ENCODE data around the gene PRDX2. TPM values are rescaled to one million over a fixed set of nuclear protein-coding genes. Genes with fewer than 3 reads are reported as not detected.

Gene PRDX2
- total RNA-seq, 1 experiment from 2014 or later, result 295 TPM

DNA sequence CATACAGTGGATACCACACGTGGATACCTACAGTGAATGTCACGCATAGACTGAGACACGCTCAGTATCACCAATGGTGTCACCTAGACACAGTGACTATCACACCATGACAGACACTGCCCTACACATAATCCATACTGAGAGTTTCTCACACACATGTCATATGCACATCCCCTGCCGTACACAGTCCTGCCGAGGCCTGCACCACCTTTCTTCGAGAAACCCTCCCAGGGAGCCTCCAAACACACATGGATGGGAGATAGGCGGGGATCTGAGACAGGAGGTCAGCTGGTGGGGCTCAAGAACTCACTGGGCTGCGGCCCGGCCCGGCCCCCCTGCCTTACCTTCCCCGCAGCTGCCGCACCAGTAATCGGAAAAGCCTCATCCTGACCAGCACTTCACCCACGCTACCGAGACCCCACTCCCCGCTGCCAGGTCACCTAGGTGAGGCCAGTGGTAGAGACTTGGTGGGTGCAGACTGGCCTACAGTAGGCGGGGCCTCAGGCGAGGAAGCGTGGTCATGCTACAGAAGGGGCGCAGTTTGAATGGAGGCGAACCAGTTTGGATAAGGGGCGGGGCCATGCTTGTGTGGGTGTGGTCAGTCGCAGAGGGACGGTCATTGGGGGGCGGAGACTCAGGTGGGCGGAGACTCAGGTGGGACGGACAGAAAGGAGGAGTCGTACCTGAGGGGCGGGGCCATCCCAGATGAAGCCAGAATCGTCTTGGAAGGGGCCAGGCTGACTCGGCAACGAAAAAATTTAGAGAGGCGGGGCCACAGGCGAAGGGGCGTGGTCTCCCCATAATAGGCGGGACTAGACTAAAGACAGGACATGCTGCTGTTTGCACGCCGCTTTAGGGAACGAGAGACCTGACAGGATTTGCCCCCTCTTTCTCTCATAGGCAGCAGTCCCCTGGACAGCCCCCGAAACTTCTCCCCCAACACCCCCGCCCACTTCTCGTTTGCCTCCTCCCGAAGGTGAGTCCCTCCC is 38.8 kb upstream of the PRDX2 start:
- ChIA-PET POLR2A (no interaction called here), CTCF (no interaction called here)
- intact Hi-C loops (cut with micrococcal nuclease), result no loop called here
- TF ChIP-seq, protein P1, sequence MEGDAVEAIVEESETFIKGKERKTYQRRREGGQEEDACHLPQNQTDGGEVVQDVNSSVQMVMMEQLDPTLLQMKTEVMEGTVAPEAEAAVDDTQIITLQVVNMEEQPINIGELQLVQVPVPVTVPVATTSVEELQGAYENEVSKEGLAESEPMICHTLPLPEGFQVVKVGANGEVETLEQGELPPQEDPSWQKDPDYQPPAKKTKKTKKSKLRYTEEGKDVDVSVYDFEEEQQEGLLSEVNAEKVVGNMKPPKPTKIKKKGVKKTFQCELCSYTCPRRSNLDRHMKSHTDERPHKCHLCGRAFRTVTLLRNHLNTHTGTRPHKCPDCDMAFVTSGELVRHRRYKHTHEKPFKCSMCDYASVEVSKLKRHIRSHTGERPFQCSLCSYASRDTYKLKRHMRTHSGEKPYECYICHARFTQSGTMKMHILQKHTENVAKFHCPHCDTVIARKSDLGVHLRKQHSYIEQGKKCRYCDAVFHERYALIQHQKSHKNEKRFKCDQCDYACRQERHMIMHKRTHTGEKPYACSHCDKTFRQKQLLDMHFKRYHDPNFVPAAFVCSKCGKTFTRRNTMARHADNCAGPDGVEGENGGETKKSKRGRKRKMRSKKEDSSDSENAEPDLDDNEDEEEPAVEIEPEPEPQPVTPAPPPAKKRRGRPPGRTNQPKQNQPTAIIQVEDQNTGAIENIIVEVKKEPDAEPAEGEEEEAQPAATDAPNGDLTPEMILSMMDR (IDR thresholded peaks at IDR 0.05; ENCODE audit: unreplicated experiment), result no peak
- H3K36me3 Mint-ChIP-seq (ENCODE audit: insufficient read depth, unreplicated experiment), result no peaks in the 10 kb centered on the region
- no peaks in the 10 kb centered on the region for H3K9me3 Mint-ChIP-seq (ENCODE audit: unreplicated experiment)
- no peak overlapping the region for H3K27ac Mint-ChIP-seq (ENCODE audit: low read depth, unreplicated experiment)
- peaks cover 22% of the 10 kb centered on the region for H3K4me1 Mint-ChIP-seq (ENCODE audit: insufficient read depth, unreplicated experiment)
- H3K27me3 Mint-ChIP-seq (ENCODE audit: insufficient read depth, unreplicated experiment), result peaks cover 14% of the 10 kb centered on the region
- no peak overlapping the region for H3K4me3 Mint-ChIP-seq (ENCODE audit: unreplicated experiment)
- DNase-seq (ENCODE audit: unreplicated experiment), result peak; percentile 89
- BruUV-seq (replicated peaks), result no TSS peak

DNA sequence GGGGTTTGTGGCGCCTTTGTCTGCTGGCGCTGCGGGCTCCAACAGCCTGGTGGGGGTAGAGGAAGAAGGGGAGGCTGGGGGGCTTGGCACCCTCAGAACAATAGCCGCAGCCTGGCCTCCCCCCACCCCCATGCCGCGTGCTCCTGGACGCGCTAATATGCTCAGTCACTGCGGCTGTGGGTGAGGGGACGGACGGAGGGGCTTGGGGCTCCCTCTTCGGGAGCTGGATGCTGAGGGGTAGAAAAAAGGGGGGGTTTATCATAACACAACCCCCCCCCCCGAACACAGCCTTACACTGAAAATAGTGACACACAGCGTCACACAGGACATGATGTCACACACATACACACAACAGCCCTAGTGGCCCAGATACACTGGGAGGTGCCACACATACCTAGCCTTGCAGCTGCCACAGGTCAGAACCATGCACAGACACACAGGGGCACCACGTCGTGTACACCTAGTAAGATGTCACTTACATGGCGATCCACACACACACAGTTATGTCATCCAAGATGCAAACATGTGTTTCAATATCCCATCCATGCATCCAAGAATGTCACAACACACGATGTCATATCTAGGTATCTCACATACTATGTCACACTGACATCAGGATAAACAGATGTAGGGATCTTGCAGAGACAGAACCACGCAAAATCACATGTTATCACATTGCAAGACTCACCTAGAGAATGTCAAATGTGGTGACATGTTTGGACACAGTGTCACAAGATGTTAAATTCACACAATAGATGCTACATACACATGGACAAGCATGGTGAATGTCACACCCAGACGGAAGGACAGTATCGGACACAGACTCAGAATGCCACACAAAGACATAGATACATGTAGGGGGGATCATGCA is 37.5 kb upstream of the PRDX2 start:
- no peak overlapping the region for H3K27ac Mint-ChIP-seq (ENCODE audit: low read depth, unreplicated experiment)
- peaks cover 18% of the 10 kb centered on the region for H3K4me1 Mint-ChIP-seq (ENCODE audit: insufficient read depth, unreplicated experiment)
- intact Hi-C loops (cut with micrococcal nuclease), result loop anchor here (5.0 kb wide), 1 partner anchor 37 kb away; the partner anchor contains the start of genes PRDX2 and THSD8
- peak overlapping the region; percentile 66 for H3K4me3 Mint-ChIP-seq (ENCODE audit: unreplicated experiment)
- POLR2A ChIA-PET, result interaction anchor here (0.7 to 1.0 kb wide), 2 partner anchors 8 to 133 kb away, joined by 3 to 5 read pairs; no protein-coding TSS in a partner anchor
- no peaks in the 10 kb centered on the region for H3K9me3 Mint-ChIP-seq (ENCODE audit: unreplicated experiment)
- CTCF ChIA-PET, result interaction anchor here (0.7 to 1.2 kb wide), 2 partner anchors 24 to 699 kb away, joined by 3 to 6 read pairs; partner anchors contain the start of gene ZNF20
- TF ChIP-seq, protein P1 (IDR thresholded peaks at IDR 0.05; ENCODE audit: unreplicated experiment), result no peak
- H3K27me3 Mint-ChIP-seq (ENCODE audit: insufficient read depth, unreplicated experiment), result peaks cover 14% of the 10 kb centered on the region
- DNase-seq (ENCODE audit: unreplicated experiment), result no peak
- no peaks in the 10 kb centered on the region for H3K36me3 Mint-ChIP-seq (ENCODE audit: insufficient read depth, unreplicated experiment)
- BruUV-seq (replicated peaks), result no TSS peak

DNA sequence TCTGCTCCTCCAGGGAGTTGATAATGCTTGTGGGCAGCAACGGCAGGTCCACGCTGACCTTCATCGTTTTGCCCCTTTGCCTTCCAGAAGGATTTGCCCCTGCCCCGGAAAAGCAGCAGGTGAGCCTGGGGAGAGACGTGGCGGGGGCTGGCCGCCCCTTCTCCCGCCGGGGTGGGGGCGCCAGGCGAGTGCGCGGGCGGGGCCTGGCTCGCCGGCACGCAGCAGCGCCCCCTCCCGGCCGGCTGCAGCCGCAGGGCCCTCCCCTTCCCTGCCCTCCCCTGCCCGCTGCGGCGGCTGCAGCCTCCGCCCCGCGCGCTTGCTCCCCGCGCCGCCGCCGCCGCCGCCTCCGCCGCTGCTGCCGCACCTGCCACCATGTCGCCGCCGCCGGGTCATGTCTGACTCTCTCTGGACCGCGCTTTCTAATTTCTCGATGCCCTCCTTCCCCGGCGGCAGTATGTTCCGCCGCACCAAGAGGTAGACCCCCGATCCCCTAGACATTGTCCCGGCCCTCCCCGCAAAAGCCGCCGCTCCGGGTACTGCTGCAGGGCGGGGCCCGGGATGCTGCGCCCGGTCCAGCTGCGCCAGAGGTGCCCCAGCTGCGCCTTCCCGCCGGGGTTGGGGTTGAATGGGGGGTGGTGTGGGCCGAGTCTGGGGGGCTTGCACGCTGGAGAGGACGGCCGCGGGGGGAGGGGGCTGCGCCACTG is 36.7 kb upstream of the PRDX2 start, which contains the start of gene MAST1:
TSS of gene MAST1 (plus strand) at position 334 of the 704 bp plus-strand sequence. CDS start at position 392, 58 bp downstream.
- no TSS peak for BruUV-seq (replicated peaks)
- peaks cover 14% of the 10 kb centered on the region for H3K27me3 Mint-ChIP-seq (ENCODE audit: insufficient read depth, unreplicated experiment)
- H3K36me3 Mint-ChIP-seq (ENCODE audit: insufficient read depth, unreplicated experiment), result no peaks in the 10 kb centered on the region
- ChIA-PET CTCF (interaction anchor here (1.2 to 1.4 kb wide), 2 partner anchors 23 to 104 kb away, joined by 6 to 7 read pairs; no protein-coding TSS in a partner anchor), POLR2A (interaction anchor here (0.7 to 1.0 kb wide), 2 partner anchors 9 to 133 kb away, joined by 3 to 5 read pairs; no protein-coding TSS in a partner anchor)
- intact Hi-C loops (cut with micrococcal nuclease), result loop anchor here (5.0 kb wide), 1 partner anchor 36 kb away; the partner anchor contains the start of genes PRDX2 and THSD8
- DNase-seq (ENCODE audit: unreplicated experiment), result peak; percentile 46
- TF ChIP-seq, protein P1 (IDR thresholded peaks at IDR 0.05; ENCODE audit: unreplicated experiment), result peak; percentile 60
- H3K4me3 Mint-ChIP-seq (ENCODE audit: unreplicated experiment), result peak within 1 kb of the TSS; percentile 66
- no peaks in the 10 kb centered on the region for H3K9me3 Mint-ChIP-seq (ENCODE audit: unreplicated experiment)
- peaks cover 17% of the 10 kb centered on the region for H3K4me1 Mint-ChIP-seq (ENCODE audit: insufficient read depth, unreplicated experiment)
- no peak within 1 kb of the TSS for H3K27ac Mint-ChIP-seq (ENCODE audit: low read depth, unreplicated experiment)
